Thyroid gland (tissue), 4 donors: ENCODE results near the gene C2CD2. TPM values are rescaled to one million over a fixed set of nuclear protein-coding genes. Genes with fewer than 3 reads are reported as not detected.

Experiments used
- DNase-seq, 2 donors: peaks; one replicate each; pipeline ENCODE4 v3.0.0-alpha.2; 2019
- H3K27ac ChIP-seq, 3 donors: fragments of 200-600 bp; sonication (generic); 1 replicate in 2 of 3; 2 replicates in 1 of 3; pipeline ENCODE4 v1.5.1; 2016 to 2019; ENCODE audit warnings: mild to moderate bottlenecking in 1 of 3, moderate library complexity in 1 of 3
- H3K27me3 ChIP-seq: fragments of 200-600 bp; sonication (generic); one replicate; pipeline ENCODE4 v1.5.1; 2019
- H3K36me3 ChIP-seq, 2 donors: fragments of 200-600 bp; sonication (generic); one replicate each; pipeline ENCODE4 v1.5.1; 2016 to 2019
- H3K4me1 ChIP-seq, 2 donors: fragments of 200-600 bp; sonication (generic); one replicate each; pipeline ENCODE4 v1.5.1; 2017 to 2019
- H3K4me3 ChIP-seq, 3 donors: fragments of 200-600 bp; sonication (generic); replicated peaks in 1 of 3; 1 replicate in 2 of 3; 2 replicates in 1 of 3; pipeline ENCODE4 v1.5.1; 2016; ENCODE audit warnings: mild to moderate bottlenecking in 1 of 3
- H3K9me3 ChIP-seq: fragments of 200-600 bp; sonication (generic); one replicate; pipeline ENCODE4 v1.5.1; 2017
- POLR2A ChIP-seq, 2 donors: fragments of 450-650 bp; IDR thresholded peaks; one replicate each; pipeline ENCODE4 v1.6.1; 2017; ENCODE audit warnings: antibody characterized with exemption in 2 of 2, mild to moderate bottlenecking in 2 of 2, moderate library complexity in 1 of 2
- WGBS, 2 donors: methylation state at CpG; one replicate each; pipeline ENCODE4 v1.1.5; 2017; 5-methylcytosine and 5-hydroxymethylcytosine counted together
- intact Hi-C: fragments of 100-400 bp; cut with DNase I; formaldehyde crosslinking; loops from one replicate; pipeline ENCODE4 v1.15.1; 2023
- total RNA-seq, 4 donors: library from RNA; depleted of rRNA; stranded (reverse); fragments of >200 nt; gene quantifications; one replicate each; pipeline ENCODE4 v1.2.3, GENCODE V29; 2016
- TF ChIP-seq, protein P1 (sequence below), 6 experiments: fragments of 200-600 bp in 3 of 6; fragments of 450-650 bp in 3 of 6; sonication (generic) in 3 of 6; IDR thresholded peaks; one replicate each; pipeline ENCODE4 v1.5.1; 2016 to 2019; ENCODE audit warnings: antibody characterized with exemption in 6 of 6, mild to moderate bottlenecking in 2 of 6, inconsistent platforms in 1 of 6, moderate library complexity in 1 of 6

C2CD2 gene
- total RNA-seq, 4 donors from 2014 or later: 12.7 to 22.7 (median 20.0) TPM

DNA sequence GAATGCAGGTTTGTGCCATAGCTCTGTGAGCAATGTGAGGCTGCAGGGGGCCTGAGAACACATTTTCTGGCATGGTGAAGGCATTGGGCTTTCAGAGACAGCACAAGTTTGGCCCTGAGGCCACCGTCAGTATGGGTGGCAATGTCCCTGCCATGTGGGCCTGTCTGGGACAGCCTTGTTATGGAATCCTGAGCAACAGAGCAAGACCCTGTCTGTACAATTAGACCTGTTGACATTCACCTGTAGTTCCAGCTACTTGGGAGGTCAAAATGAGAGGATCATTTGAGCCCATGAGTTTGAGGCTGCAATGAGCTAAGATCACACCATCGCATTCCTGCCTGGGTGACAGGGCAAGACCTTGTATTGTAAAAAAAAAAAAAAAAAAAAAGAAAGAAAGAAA lies 110.2 kb downstream of the C2CD2 start:
- Histone ChIP-seq H3K27ac (no peak overlapping the region), H3K4me3 (no peak overlapping the region), H3K9me3 (no peaks in the 10 kb centered on the region), H3K27me3 (no peaks in the 10 kb centered on the region), H3K4me1 (no peaks in the 10 kb centered on the region), H3K36me3 (no peaks in the 10 kb centered on the region)
- DNase-seq: no peak
- 99 to 100% methylated on average over 2 of the region's 2 CpGs for WGBS, 2 donors
- intact Hi-C loops: no loop called here
- no peak for TF ChIP-seq POLR2A (IDR thresholded peaks at IDR 0.05)
- TF ChIP-seq, protein P1, sequence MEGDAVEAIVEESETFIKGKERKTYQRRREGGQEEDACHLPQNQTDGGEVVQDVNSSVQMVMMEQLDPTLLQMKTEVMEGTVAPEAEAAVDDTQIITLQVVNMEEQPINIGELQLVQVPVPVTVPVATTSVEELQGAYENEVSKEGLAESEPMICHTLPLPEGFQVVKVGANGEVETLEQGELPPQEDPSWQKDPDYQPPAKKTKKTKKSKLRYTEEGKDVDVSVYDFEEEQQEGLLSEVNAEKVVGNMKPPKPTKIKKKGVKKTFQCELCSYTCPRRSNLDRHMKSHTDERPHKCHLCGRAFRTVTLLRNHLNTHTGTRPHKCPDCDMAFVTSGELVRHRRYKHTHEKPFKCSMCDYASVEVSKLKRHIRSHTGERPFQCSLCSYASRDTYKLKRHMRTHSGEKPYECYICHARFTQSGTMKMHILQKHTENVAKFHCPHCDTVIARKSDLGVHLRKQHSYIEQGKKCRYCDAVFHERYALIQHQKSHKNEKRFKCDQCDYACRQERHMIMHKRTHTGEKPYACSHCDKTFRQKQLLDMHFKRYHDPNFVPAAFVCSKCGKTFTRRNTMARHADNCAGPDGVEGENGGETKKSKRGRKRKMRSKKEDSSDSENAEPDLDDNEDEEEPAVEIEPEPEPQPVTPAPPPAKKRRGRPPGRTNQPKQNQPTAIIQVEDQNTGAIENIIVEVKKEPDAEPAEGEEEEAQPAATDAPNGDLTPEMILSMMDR (IDR thresholded peaks at IDR 0.05): no peak

DNA sequence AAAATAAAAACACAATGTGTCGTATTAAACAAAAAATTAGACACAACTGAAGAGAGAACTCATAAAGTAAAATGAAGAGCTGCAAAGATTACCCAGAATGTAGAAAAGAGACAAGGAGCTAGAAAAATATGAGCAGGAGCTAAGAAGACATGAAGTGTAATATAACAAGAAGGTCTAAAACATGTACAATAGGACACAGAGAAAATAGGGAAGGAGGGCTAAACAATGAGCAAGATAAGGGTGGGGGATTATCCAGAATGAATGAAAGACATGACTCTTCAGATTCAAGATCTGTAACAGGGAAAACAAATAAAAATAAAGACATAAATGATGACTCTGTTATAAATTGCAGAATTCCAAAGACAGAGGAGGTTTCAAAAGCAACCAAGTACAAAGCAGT lies 112.9 kb downstream of the C2CD2 start:
- H3K4me3 ChIP-seq: no peak overlapping the region
- no peaks in the 10 kb centered on the region for H3K27me3 ChIP-seq
- TF ChIP-seq POLR2A (IDR thresholded peaks at IDR 0.05): no peak
- TF ChIP-seq, protein P1 (IDR thresholded peaks at IDR 0.05): no peak
- no peaks in the 10 kb centered on the region for H3K9me3 ChIP-seq
- DNase-seq: no peak
- H3K4me1 ChIP-seq: no peaks in the 10 kb centered on the region
- intact Hi-C loops: no loop called here
- 92 to 96% methylated on average over 1 of the region's 1 CpG for WGBS, 2 donors
- no peak overlapping the region for H3K27ac ChIP-seq
- peaks cover 10 to 15% of the 10 kb centered on the region in 2 donors for H3K36me3 ChIP-seq

DNA sequence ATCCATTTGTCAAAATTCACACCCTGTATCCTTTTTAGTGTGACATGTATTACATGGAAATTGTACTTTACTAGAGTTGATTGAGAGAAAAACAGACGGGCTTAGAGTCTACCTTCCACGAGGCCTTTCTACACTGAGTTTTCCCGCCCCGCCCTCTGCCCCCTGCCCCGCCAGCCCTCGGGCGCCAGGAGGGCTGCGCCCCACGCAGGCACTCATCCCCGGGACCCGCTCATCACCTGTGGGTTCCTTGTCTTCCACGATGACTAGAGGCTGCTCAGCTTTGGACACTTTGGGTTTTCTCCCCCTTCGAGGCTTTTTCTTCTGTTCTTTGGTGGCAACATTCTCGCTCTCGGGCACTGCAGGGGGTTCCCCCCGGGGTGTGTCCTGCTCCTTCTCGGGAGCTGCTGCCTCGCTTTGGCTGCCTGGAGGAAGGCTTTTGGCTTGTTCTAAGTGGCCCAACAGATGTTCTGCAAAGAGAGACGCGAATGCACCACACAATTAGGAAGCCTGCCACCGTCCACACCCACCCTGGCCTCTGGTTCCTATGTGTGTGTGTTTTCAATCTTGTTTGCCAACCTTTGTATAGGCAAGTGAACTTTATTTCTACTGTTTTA lies 114.3 kb downstream of the C2CD2 start:
- WGBS, 2 donors: 95 to 96% methylated on average over 21 of the region's 21 CpGs
- Histone ChIP-seq H3K9me3 (no peaks in the 10 kb centered on the region), H3K36me3 (peaks cover 10 to 15% of the 10 kb centered on the region in 2 donors), H3K27ac (no peak overlapping the region), H3K4me1 (no peaks in the 10 kb centered on the region), H3K27me3 (no peaks in the 10 kb centered on the region), H3K4me3 (no peak overlapping the region)
- TF ChIP-seq POLR2A (IDR thresholded peaks at IDR 0.05): no peak
- TF ChIP-seq, protein P1 (IDR thresholded peaks at IDR 0.05): no peak
- intact Hi-C loops: no loop called here
- no peak for DNase-seq

DNA sequence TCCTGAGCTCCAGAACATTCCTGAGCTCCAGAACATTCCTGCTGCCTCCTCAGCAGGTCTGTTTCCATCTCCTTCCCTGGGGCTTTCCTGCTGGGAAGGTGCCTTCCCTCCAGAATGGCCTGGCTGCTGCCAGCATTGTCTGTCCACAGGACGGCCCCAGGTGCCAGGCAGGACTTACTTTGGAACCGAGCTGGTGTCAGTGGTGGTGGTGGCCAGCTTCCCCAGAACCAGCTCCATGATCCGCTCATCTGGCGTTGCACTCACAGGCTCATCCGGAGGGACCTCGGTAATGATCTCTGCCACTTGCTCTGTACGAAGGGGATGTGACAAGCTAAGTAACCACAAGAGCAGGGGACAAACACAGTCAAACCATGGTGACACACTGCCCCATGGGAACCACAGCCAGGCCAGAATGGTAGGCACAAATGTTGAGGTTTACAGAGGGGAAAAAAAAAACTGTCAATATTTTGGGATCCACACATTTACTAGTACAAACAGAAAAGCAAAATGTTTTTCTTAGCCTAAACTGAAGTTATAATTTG lies 116.0 kb downstream of the C2CD2 start:
- no peak for DNase-seq
- no peak overlapping the region for H3K27ac ChIP-seq
- H3K4me3 ChIP-seq: no peak overlapping the region
- intact Hi-C loops: no loop called here
- no peaks in the 10 kb centered on the region for H3K27me3 ChIP-seq
- no peaks in the 10 kb centered on the region for H3K4me1 ChIP-seq
- H3K9me3 ChIP-seq: no peaks in the 10 kb centered on the region
- 90 to 97% methylated on average over 5 to 7 of the region's 7 CpGs for WGBS, 2 donors
- H3K36me3 ChIP-seq: peaks cover 10 to 15% of the 10 kb centered on the region in 2 donors
- TF ChIP-seq POLR2A (IDR thresholded peaks at IDR 0.05): no peak
- TF ChIP-seq, protein P1 (IDR thresholded peaks at IDR 0.05): no peak

DNA sequence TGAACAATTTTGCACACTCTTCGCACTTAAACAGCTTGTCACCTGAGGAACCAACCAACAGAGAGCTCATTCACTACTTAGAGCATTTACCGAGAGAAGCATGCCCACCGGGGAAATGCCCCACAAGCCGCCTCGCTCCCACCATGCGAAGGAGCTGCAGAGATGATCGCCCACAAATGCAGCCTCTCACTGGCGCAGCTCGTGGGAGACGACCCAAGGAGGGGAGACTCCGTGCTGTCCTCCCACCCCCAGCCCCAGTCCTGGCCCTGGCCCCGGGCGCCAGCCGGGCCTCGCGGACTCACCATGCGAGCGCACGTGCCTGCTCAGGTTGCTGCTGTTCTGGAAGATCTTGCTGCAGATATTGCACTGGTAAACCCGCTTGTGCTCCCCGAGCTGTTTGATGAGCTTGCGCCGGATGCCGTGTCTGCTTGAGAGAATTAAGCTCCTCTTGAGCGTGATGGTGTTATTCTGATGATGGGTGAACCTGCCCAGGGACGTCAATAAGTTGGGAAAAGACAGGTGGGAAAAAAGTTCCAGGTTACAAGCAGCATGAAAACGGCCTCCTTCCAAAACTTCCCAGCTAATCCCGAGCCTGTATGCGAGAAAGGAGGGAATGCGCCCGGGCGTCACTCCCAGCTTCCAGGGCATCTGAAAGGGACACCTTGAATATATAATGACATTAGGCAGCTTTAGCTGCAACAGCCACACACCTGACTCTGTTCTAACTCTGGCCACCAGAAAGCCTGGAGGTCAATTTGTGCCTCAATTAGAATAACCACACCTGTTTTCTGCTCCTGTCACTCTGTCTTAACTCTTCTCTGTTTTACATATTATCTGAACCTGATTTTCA lies 117.4 kb downstream of the C2CD2 start:
- Histone ChIP-seq H3K4me3 (no peak overlapping the region), H3K27ac (no peak overlapping the region), H3K36me3 (peaks cover 10 to 15% of the 10 kb centered on the region in 2 donors), H3K27me3 (no peaks in the 10 kb centered on the region), H3K4me1 (no peaks in the 10 kb centered on the region), H3K9me3 (no peaks in the 10 kb centered on the region)
- 90 to 92% methylated on average over 18 to 24 of the region's 32 CpGs for WGBS, 2 donors
- DNase-seq: no peak
- intact Hi-C loops: no loop called here
- TF ChIP-seq POLR2A (IDR thresholded peaks at IDR 0.05): no peak
- TF ChIP-seq, protein P1 (IDR thresholded peaks at IDR 0.05): no peak
